B cell (primary cell): ENCODE data around the gene CDKAL1. TPM values are rescaled to one million over a fixed set of nuclear protein-coding genes. Genes with fewer than 3 reads are reported as not detected.

Source experiments
- ATAC-seq: fragments of 200-7000 bp; cut with Tn5 transposase; one replicate; pipeline ENCODE4 v1.10.0; 2021; ENCODE audit warnings: low read depth, mild to moderate bottlenecking, moderate number of reproducible peaks, moderate library complexity
- CTCF ChIA-PET: fragments of 350-600 bp; sonication (Branson Sonifier 250); formaldehyde crosslinking; loops from one replicate; lab custom pipeline; 2021; ENCODE audit warnings: antibody characterized with exemption, inconsistent platforms; lab: Charles Lee
- POLR2A ChIA-PET: fragments of 350-600 bp; sonication (Branson Sonifier 250); formaldehyde crosslinking; loops from one replicate; lab custom pipeline; 2021; ENCODE audit warnings: antibody characterized with exemption; lab: Charles Lee
- DNase-seq: peaks from one replicate; pipeline ENCODE4 v3.0.0; 2013
- H2AFZ ChIP-seq: 2 replicates; pipeline ENCODE4 v1.6.1; 2012; ENCODE audit warnings: mild to moderate bottlenecking, low read depth, low read length; ENCODE audit not compliant: insufficient read depth, poor library complexity, severe bottlenecking
- H3K27ac ChIP-seq, 2 donors: 1 replicate in 1 of 2; 2 replicates in 1 of 2; pipeline ENCODE4 v1.5.1; 2012 to 2013; ENCODE audit warnings: low read length in 2 of 2, mild to moderate bottlenecking in 2 of 2, moderate library complexity in 1 of 2
- H3K27me3 ChIP-seq, 4 experiments: fragments of 200-600 bp in 1 of 4; sonication (generic) in 1 of 4; replicated peaks in 1 of 4; 1 replicate in 2 of 4; 2 replicates in 2 of 4; pipeline versions ENCODE4 v1.6.1 to v1.7.0; 2013 to 2016; ENCODE audit warnings: low read length in 3 of 4, mild to moderate bottlenecking in 2 of 4, mixed read lengths in 1 of 4, moderate library complexity in 1 of 4; ENCODE audit not compliant: insufficient read depth in 4 of 4, control insufficient read depth in 3 of 4; ENCODE audit errors: control extremely low read depth in 1 of 4
- H3K36me3 ChIP-seq, 2 experiments: replicated peaks in 1 of 2; 1 replicate in 1 of 2; 2 replicates in 1 of 2; pipeline versions ENCODE4 v1.6.1 to v1.7.1; 2013; ENCODE audit warnings: low read length in 1 of 2; ENCODE audit not compliant: insufficient read depth in 2 of 2, control insufficient read depth in 1 of 2; ENCODE audit errors: control extremely low read depth in 1 of 2, extremely low read depth in 1 of 2
- H3K4me1 ChIP-seq, 2 donors: fragments of 200-600 bp in 1 of 2; sonication (generic) in 1 of 2; 1 replicate in 1 of 2; 2 replicates in 1 of 2; pipeline versions ENCODE4 v1.5.1 to v1.6.1; 2013 to 2017; ENCODE audit warnings: low read length in 2 of 2; ENCODE audit not compliant: control insufficient read depth in 2 of 2, insufficient read depth in 2 of 2
- H3K4me2 ChIP-seq: replicated peaks from 2 replicates; pipeline ENCODE3; 2012; ENCODE audit warnings: mild to moderate bottlenecking, low read depth, low read length; ENCODE audit not compliant: poor library complexity, severe bottlenecking
- H3K4me3 ChIP-seq, 5 experiments: fragments of 200-600 bp in 1 of 5; sonication (generic) in 1 of 5; 1 replicate in 3 of 5; 2 replicates in 2 of 5; pipeline versions ENCODE4 v1.5.1 to v1.7.0; 2011 to 2016; ENCODE audit warnings: low read length in 4 of 5, mild to moderate bottlenecking in 4 of 5, low read depth in 2 of 5, control low read depth in 1 of 5, moderate library complexity in 1 of 5; ENCODE audit not compliant: insufficient read depth in 1 of 5; ENCODE audit errors: control extremely low read depth in 1 of 5, extremely low read depth in 1 of 5
- H3K79me2 ChIP-seq: fragments of 200-600 bp; sonication (generic); one replicate; pipeline ENCODE4 v1.6.0; 2016; ENCODE audit warnings: low read length; ENCODE audit not compliant: control insufficient read depth, insufficient read depth
- H3K9ac ChIP-seq: fragments of 200-600 bp; sonication (generic); 2 replicates; pipeline ENCODE4 v1.6.1; 2017; ENCODE audit warnings: mild to moderate bottlenecking, low read length, moderate library complexity
- H3K9me3 ChIP-seq, 3 donors: one replicate each; pipeline versions ENCODE4 v1.6.1 to v1.7.1; 2013; ENCODE audit warnings: low read length in 2 of 3; ENCODE audit not compliant: control insufficient read depth in 2 of 3, insufficient read depth in 1 of 3; ENCODE audit errors: control extremely low read depth in 1 of 3
- H4K20me1 ChIP-seq: 2 replicates; pipeline ENCODE4 v1.6.0; 2012; ENCODE audit warnings: mild to moderate bottlenecking, low read length; ENCODE audit not compliant: insufficient read depth, control insufficient read depth, poor library complexity, severe bottlenecking
- H3K27ac Mint-ChIP-seq: one replicate; pipeline ENCODE4 v1.8.0; 2021; ENCODE audit warnings: mixed read lengths
- H3K27me3 Mint-ChIP-seq: one replicate; pipeline ENCODE4 v1.8.0; 2021; ENCODE audit warnings: mixed read lengths
- H3K4me1 Mint-ChIP-seq: one replicate; pipeline ENCODE4 v1.8.0; 2021; ENCODE audit warnings: mixed read lengths
- H3K4me3 Mint-ChIP-seq: one replicate; pipeline ENCODE4 v1.8.0; 2021; ENCODE audit warnings: mixed read lengths
- H3K9me3 Mint-ChIP-seq: one replicate; pipeline ENCODE4 v1.8.0; 2022; ENCODE audit warnings: mixed read lengths; ENCODE audit not compliant: insufficient read depth
- EZH2 ChIP-seq: IDR thresholded peaks from 2 replicates; pipeline ENCODE4 v1.6.1; 2012; ENCODE audit warnings: borderline replicate concordance, low read depth, mild to moderate bottlenecking, moderate library complexity, low read length; ENCODE audit not compliant: insufficient read depth, poor library complexity, severe bottlenecking
- WGBS: methylation state at CpG from one replicate; pipeline ENCODE4 v1.1.5; 2013; ENCODE audit warnings: missing lambda C conversion rate; ENCODE audit not compliant: insufficient coverage; 5-methylcytosine and 5-hydroxymethylcytosine counted together
- intact Hi-C: fragments of 100-400 bp; cut with micrococcal nuclease; formaldehyde crosslinking; loops from one replicate; pipeline ENCODE4 v1.10.0; 2022
- polyA plus RNA-seq: library from polyadenylated mRNA; depleted of rRNA; stranded (reverse); fragments of >200 nt; gene quantifications from 2 replicates; pipeline ENCODE4 v1.2.3, GENCODE V29; 2012
- total RNA-seq, 2 donors: library from RNA; stranded (reverse); fragments of 120-200 nt in 1 of 2; gene quantifications; 1 replicate in 1 of 2; 2 replicates in 1 of 2; pipeline versions ENCODE4 v1.2.3 to v1.2.4, GENCODE V29; 2013 to 2022
- TF ChIP-seq, protein P1 (sequence below): fragments of 200-600 bp; IDR thresholded peaks from one replicate; pipeline ENCODE4 v1.8.0; 2022; ENCODE audit warnings: antibody characterized with exemption, mild to moderate bottlenecking

CDKAL1 gene
- total and polyA plus RNA-seq, 2 donors (not counting 1 experiment from before 2014, with no cell fraction given), result 6.1 to 33.3 TPM

DNA sequence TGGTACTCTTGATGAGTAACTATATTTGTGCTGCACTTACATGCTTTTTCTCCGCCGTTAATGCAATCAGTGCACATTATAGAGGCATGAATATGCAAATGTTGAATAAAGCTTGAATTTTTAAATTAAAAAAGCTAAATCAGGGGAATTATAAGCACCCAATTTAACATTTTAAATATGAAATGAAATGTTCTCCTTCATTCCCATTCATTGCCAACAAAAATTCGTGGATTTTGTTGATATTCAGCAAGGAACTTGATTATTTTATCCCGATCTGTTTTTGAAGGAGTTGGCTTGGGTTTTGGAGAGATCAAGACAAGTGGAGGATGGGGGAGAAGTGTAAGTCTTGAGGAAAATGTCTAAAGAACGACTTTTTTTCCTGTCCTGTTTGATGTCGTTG is 740.6 kb downstream of the CDKAL1 start:
- ATAC-seq, result no peak
- Histone ChIP-seq H3K36me3 (no peaks in the 10 kb centered on the region), H3K79me2 (no peaks in the 10 kb centered on the region), H4K20me1 (no peaks in the 10 kb centered on the region), H3K9me3 (no peaks in the 10 kb centered on the region), H3K27me3 (no peaks in the 10 kb centered on the region), H3K27ac (no peak overlapping the region), H3K4me3 (no peak overlapping the region), H3K4me1 (no peaks in the 10 kb centered on the region), H3K4me2 (no peak overlapping the region), H3K9ac (no peak overlapping the region), H2AFZ (no peak overlapping the region)
- H3K4me1 Mint-ChIP-seq, result no peaks in the 10 kb centered on the region
- H3K27me3 Mint-ChIP-seq, result no peaks in the 10 kb centered on the region
- no peak overlapping the region for H3K4me3 Mint-ChIP-seq
- ChIA-PET POLR2A (no interaction called here), CTCF (no interaction called here)
- TF ChIP-seq, protein P1, sequence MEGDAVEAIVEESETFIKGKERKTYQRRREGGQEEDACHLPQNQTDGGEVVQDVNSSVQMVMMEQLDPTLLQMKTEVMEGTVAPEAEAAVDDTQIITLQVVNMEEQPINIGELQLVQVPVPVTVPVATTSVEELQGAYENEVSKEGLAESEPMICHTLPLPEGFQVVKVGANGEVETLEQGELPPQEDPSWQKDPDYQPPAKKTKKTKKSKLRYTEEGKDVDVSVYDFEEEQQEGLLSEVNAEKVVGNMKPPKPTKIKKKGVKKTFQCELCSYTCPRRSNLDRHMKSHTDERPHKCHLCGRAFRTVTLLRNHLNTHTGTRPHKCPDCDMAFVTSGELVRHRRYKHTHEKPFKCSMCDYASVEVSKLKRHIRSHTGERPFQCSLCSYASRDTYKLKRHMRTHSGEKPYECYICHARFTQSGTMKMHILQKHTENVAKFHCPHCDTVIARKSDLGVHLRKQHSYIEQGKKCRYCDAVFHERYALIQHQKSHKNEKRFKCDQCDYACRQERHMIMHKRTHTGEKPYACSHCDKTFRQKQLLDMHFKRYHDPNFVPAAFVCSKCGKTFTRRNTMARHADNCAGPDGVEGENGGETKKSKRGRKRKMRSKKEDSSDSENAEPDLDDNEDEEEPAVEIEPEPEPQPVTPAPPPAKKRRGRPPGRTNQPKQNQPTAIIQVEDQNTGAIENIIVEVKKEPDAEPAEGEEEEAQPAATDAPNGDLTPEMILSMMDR, result no peak
- no peak for TF ChIP-seq EZH2
- intact Hi-C loops, result no loop called here
- WGBS, result 53% methylated on average over 3 of the region's 6 CpGs
- no peaks in the 10 kb centered on the region for H3K9me3 Mint-ChIP-seq
- DNase-seq, result no peak
- no peak overlapping the region for H3K27ac Mint-ChIP-seq

DNA sequence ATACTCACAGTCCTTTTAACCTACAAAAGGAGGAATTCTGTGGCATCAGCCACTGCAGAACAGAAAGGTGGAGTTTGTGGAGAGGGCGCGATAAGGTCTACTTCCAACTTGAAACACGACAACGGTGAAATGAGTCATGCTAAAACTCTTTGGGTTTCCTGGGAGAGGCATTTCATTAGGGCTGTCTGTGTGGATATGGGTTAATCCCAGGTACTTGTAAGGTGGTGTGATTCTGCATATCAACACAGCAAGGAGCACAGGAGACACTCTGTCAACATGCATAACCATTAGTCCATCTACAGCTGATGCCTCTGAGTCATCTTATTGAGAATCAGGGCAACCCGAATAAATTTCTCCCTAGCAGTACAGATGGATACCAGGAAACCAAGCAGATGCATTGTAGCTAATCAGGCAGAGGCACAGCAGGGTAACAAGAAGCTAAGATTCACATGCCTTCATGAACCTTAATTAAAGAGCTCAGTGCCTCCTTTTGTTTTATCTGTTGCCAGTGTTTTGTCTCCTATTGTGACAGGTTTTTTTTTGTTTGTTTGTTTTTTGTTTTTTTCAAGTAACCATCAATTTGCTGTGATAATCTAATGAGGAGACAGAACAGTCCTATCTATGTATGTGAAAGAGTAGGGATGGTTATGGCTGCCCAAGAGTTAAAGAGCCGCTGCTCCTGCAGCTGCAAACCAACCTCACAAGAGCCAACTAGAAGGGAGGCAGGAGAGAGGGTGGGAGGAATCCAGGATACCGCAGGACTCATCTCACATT is 743.5 kb downstream of the CDKAL1 start:
- WGBS, result 91% methylated on average over 4 of the region's 7 CpGs
- ATAC-seq (no peak), DNase-seq (no peak)
- Histone ChIP-seq H2AFZ (no peak overlapping the region), H3K9me3 (no peaks in the 10 kb centered on the region), H3K4me1 (no peaks in the 10 kb centered on the region), H3K79me2 (no peaks in the 10 kb centered on the region), H3K27me3 (no peaks in the 10 kb centered on the region), H4K20me1 (no peaks in the 10 kb centered on the region), H3K9ac (no peak overlapping the region), H3K36me3 (no peaks in the 10 kb centered on the region), H3K4me3 (no peak overlapping the region), H3K4me2 (no peak overlapping the region), H3K27ac (no peak overlapping the region)
- ChIA-PET POLR2A (no interaction called here), CTCF (no interaction called here)
- H3K9me3 Mint-ChIP-seq, result no peaks in the 10 kb centered on the region
- H3K27ac Mint-ChIP-seq, result no peak overlapping the region
- intact Hi-C loops, result no loop called here
- H3K27me3 Mint-ChIP-seq, result no peaks in the 10 kb centered on the region
- no peaks in the 10 kb centered on the region for H3K4me1 Mint-ChIP-seq
- no peak for TF ChIP-seq EZH2
- TF ChIP-seq, protein P1, result no peak
- H3K4me3 Mint-ChIP-seq, result no peak overlapping the region
